ENCODE measurements around the gene PLCG1. TPM values are rescaled to one million over a fixed set of nuclear protein-coding genes. Genes with fewer than 3 reads are reported as not detected.

Gene PLCG1
- polyA plus RNA-seq, 1 donor (not counting 4 experiments of a cell fraction or from before 2014, with no cell fraction given), result 41.5 TPM

DNA sequence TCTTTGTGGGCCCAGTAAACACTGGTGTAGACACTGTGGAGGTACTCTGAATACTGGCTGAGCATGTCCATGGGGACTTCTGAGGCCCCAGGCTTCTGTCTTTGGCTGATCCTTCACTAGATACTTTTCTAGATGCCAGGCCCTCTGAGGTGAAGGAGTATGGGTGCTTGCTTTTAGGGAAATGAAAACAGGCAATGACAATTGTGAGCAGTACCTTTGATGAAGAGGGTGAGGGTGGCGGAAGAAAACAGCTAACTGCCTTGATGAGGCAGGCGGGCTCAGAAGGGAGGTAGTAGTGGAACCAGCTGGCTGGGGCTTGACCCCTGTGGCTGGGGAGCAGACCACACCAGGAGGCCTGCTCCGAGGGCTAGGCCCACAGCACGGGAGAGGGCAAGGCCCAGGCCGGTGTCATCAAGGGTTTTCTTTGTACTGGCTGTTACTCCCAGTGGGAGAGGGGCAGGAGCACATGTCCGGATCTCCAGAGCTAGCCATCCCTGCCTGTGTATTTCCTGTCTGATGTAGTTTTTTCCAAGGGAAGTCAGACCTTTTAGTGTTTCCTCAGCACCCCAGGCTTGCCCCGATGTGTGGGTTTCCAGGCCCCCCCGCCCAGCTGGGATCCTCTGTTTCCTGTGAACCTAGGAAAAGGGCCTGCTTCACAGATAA is 3.9 kb downstream of the PLCG1 start:
- H3K4me2 ChIP-seq (ENCODE audit: control insufficient read depth, extremely low read depth, insufficient read depth, low read depth, low read length), result no peak overlapping the region
- dilution Hi-C loops (cut with MboI; ENCODE audit: extremely low pct_ligation_motif_present, low sequenced_read_pairs), result no loop called here
- no peak overlapping the region for H3K27ac ChIP-seq (ENCODE audit: control insufficient read depth, insufficient read depth, low read length)
- H3K36me3 ChIP-seq (ENCODE audit: control insufficient read depth in 2 of 2, extremely low read depth in 1 of 2, insufficient read depth in 2 of 2, low read length in 2 of 2), result peaks cover 0 to 2% of the 10 kb centered on the region in 2 experiments
- DNase-seq (ENCODE audit: low read depth, low spot score) (no peak), FAIRE-seq (no peak)
- H4K20me1 ChIP-seq (ENCODE audit: control insufficient read depth, extremely low read depth, insufficient read depth, low read length), result peaks cover 10% of the 10 kb centered on the region
- peaks cover 6% of the 10 kb centered on the region for H3K9me1 ChIP-seq (ENCODE audit: control insufficient read depth, extremely low read depth, insufficient read depth, low read length)
- no peaks in the 10 kb centered on the region for H3K9me3 ChIP-seq (ENCODE audit: control insufficient read depth, low read depth, low read length)
- peaks cover 89% of the 10 kb centered on the region for H3K79me2 ChIP-seq (ENCODE audit: control insufficient read depth, insufficient read depth, low read length)
- H3K4me1 ChIP-seq (ENCODE audit: control insufficient read depth, extremely low read depth, insufficient read depth, low read length), result peaks cover 22% of the 10 kb centered on the region
- no peak overlapping the region for H3K4me3 ChIP-seq (ENCODE audit: control insufficient read depth in 2 of 3, extremely low read depth in 1 of 3, insufficient read depth in 2 of 3, low read depth in 1 of 3, low read length in 3 of 3)
- TF ChIP-seq EZH2 (IDR thresholded peaks at IDR 0.05; ENCODE audit: low read length) (no peak), CTCF (optimal IDR thresholded peaks at IDR 0.05 in 1 of 3, IDR thresholded peaks at IDR 0.05 in 1 of 3, conservative IDR thresholded peaks at IDR 0.05 in 1 of 3; ENCODE audit: extremely low read depth in 1 of 3, insufficient read depth in 2 of 3, low read length in 3 of 3) (no peak)
- H3K9ac ChIP-seq (ENCODE audit: control insufficient read depth, extremely low read depth, insufficient read depth, low read length), result no peak overlapping the region
- H2AFZ ChIP-seq (ENCODE audit: control insufficient read depth, low read length), result no peak overlapping the region
- H3K27me3 ChIP-seq (ENCODE audit: control insufficient read depth, extremely low read depth, insufficient read depth, low read length), result no peaks in the 10 kb centered on the region

- Histone ChIP-seq H3K27ac (ENCODE audit: control insufficient read depth, insufficient read depth, low read length) (no peak overlapping the region), H2AFZ (ENCODE audit: control insufficient read depth, low read length) (no peak overlapping the region), H3K27me3 (ENCODE audit: control insufficient read depth, extremely low read depth, insufficient read depth, low read length) (no peaks in the 10 kb centered on the region), H3K4me1 (ENCODE audit: control insufficient read depth, extremely low read depth, insufficient read depth, low read length) (peaks cover 19% of the 10 kb centered on the region), H3K79me2 (ENCODE audit: control insufficient read depth, insufficient read depth, low read length) (peaks cover 99% of the 10 kb centered on the region), H3K9ac (ENCODE audit: control insufficient read depth, extremely low read depth, insufficient read depth, low read length) (no peak overlapping the region), H3K9me1 (ENCODE audit: control insufficient read depth, extremely low read depth, insufficient read depth, low read length) (peaks cover 6% of the 10 kb centered on the region), H4K20me1 (ENCODE audit: control insufficient read depth, extremely low read depth, insufficient read depth, low read length) (peaks cover 13% of the 10 kb centered on the region), H3K4me2 (ENCODE audit: control insufficient read depth, extremely low read depth, insufficient read depth, low read depth, low read length) (no peak overlapping the region), H3K9me3 (ENCODE audit: control insufficient read depth, low read depth, low read length) (no peaks in the 10 kb centered on the region), H3K36me3 (ENCODE audit: control insufficient read depth in 2 of 2, extremely low read depth in 1 of 2, insufficient read depth in 2 of 2, low read length in 2 of 2) (peaks cover 0 to 2% of the 10 kb centered on the region in 2 experiments), H3K4me3 (ENCODE audit: control insufficient read depth in 2 of 3, extremely low read depth in 1 of 3, insufficient read depth in 2 of 3, low read depth in 1 of 3, low read length in 3 of 3) (no peak overlapping the region)
- DNase-seq (ENCODE audit: low read depth, low spot score) (no peak), FAIRE-seq (no peak)
- no peak for TF ChIP-seq EZH2 (IDR thresholded peaks at IDR 0.05; ENCODE audit: low read length)
- TF ChIP-seq CTCF (optimal IDR thresholded peaks at IDR 0.05 in 1 of 3, IDR thresholded peaks at IDR 0.05 in 1 of 3, conservative IDR thresholded peaks at IDR 0.05 in 1 of 3; ENCODE audit: extremely low read depth in 1 of 3, insufficient read depth in 2 of 3, low read length in 3 of 3), result no peak
- dilution Hi-C loops (cut with MboI; ENCODE audit: extremely low pct_ligation_motif_present, low sequenced_read_pairs), result no loop called here
Observed at GRCh38 chr20:41142245-41142644, 4.9 kb downstream of the PLCG1 start.
